Measurements from ENCODE around the gene TMEM183A.

- no peak for TF ChIP-seq POLR2AphosphoS5 (IDR thresholded peaks at IDR 0.05; ENCODE audit: low read depth, low read length)
- peak; percentile 93 for TF ChIP-seq CTCF (IDR thresholded peaks at IDR 0.05)
Measured at GRCh38 chr1:203038891-203039608, 31.9 kb downstream of the TMEM183A start.

Data from Panc1 (cell line).